A549 treated with GW870086 at 1 μM for 4 hours (cell line): Measurements from ENCODE around the gene BCAT1. TPM values are rescaled to one million over a fixed set of nuclear protein-coding genes. Genes with fewer than 3 reads are reported as not detected.

Experiments used
- total RNA-seq: library from RNA; stranded (reverse); fragments of 200-300 nt; extraction: Qiagen RNA extraction; gene quantifications from 5 replicates; pipeline ENCODE4 v1.2.3, GENCODE V29; 2022; ENCODE audit warnings: low read depth

BCAT1 gene
- total RNA-seq, result 10.4 to 14.9 TPM (median 12.2 TPM) in 5 replicates

GRCh38 chr12:24948757-24949722 lies at the start of gene BCAT1:
BCAT1 (minus strand) TSS chr12:24949101; CDS start chr12:24948932, 169 bp downstream.

Other genes starting within 250 kb of the BCAT1 start
- gene DNAI7, start 246.1 kb upstream of the BCAT1 start, total RNA-seq, result 0.18 to 0.33 TPM (median 0.23 TPM) in 4 of 5 replicates, not detected in the other
- 8.1 to 10.6 TPM (median 9.5 TPM) in 5 replicates for gene ETFRF1, start 246.1 kb upstream of the BCAT1 start, total RNA-seq